NCI-H82 (cell line): ENCODE results near the gene SLC7A10.
"Not testable (repeated sequence)": the region's sequence is repeated elsewhere in the genome, so short reads cannot be mapped to it uniquely, and the experiment has no call there.

Source experiments
- DNase-seq: peaks from one replicate; lab custom pipeline; 2025; lab: John Stamatoyannopoulos, UW

SLC7A10 gene

DNA sequence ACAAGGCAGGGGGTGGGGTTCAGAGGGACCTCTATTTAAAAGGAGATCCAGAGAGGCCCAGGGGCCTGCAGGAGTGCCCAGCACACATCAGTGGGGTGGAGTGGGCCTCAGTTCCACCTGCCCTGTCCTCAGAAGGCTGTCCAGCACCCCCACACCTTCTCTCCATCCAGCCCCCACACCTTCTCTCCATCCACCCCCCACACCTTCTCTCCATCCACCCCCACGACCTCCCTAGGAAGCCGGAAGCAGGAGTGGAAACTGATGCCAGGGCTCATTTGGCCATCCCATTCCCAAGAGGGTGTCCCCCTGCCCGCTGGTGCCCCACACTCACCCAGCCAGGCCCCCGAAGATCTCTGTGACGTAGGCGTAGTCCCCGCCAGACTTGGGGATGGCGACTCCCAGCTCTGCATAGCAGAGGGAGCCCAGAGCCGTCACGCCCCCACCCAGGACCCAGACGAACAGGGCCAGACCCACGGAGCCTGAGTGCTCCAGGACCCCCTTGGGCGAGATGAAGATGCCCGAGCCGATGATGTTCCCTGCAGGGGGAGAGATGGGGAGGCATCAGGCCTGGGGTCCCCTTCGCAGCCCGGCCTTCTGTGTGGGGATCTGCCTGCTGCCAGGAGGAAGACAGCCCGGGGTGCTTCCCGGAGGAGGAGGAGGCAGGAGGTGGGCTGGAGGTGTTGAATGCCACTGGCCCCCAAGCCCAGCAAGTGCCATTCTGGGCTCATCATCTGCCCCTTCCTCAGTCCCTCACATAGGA is 10.0 kb downstream of the SLC7A10 start:
- DNase-seq: no peak

DNA sequence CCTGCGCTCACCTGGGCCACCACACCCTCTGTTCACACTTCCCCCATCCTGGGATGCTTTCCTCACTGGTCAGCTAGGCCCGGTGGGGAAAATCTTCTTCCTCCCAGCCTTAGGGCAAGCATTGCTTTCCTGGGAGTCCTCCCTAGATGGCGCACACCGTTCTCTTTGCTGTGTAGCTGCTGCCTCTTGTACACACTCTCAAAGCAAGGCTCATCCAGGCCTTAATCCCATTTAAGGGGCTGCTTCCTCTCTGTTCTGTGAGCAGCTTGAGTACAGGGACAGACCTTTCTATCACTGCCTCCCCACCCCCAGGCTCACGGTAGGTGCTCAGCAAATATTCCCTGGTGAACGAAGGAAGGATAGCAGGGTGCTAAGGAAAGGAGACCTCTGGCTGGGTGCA is 11.1 kb downstream of the SLC7A10 start:
- DNase-seq: peak; percentile 97

DNA sequence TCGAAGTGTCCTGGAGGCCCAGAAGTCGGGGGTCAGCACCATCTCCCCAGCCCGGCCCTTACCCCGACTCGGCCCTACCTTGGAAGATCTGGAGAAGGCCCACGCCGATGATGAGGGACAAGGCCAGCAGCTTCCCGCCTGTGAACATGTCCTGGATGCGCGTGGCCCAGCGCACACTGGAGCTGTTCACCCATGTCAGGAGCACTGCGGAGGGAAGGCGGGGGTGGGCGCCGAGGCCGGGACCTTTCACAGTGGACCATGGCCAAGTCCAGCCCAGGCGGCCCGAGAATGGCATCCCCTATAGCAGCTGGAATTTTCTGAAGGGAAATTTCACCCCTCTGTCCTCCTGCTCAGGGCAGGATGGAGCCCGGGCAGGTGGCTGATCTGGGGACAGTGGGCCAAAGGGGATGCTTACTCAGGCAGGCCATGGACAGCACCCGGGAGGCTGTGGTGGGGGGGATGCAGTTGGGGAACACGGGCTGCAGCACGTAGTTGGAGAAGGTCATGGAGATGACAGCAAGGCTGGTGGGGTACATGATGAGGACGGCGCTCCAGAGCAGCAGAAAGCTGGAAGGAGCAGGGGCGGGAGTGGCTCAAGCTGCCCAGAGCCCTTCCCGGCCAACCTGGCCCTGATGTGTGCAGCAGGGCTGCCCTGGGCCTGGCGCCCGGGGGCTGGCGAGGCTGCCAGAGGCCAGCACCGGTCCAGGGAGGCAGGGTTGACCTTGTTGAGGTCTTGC is 13.0 kb downstream of the SLC7A10 start:
- no peak for DNase-seq

DNA sequence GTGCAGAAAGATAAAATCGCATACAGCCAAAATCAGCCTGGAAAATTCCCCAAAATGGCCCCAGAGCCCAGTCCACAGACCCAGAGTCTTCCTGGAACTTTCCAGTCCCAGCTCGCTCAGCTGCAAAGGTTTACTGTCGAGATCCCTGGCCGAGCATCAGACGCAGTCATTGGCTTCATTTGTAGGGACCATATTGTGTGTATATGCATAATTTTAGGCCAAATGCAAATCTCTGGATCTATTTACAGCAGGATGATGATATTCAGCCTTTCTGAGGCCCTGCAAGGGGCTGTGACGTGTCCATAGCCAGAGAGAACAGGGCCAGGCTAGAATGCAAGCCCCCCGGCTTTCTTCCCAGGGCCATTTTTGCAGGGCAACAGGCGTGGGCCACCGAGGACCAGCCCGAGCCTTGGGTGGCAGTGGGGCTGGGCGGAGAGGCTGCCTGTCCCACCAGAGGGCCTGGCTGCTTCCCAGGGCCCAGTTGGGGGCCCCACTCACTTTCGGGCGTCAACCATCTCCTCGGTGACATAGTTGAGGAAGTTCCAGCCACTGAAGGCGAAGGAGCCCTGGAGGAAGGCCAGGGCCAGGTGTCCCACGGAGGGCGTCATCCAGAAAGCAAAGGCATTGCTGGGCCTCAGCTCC is 13.7 kb downstream of the SLC7A10 start:
- DNase-seq: no peak

DNA sequence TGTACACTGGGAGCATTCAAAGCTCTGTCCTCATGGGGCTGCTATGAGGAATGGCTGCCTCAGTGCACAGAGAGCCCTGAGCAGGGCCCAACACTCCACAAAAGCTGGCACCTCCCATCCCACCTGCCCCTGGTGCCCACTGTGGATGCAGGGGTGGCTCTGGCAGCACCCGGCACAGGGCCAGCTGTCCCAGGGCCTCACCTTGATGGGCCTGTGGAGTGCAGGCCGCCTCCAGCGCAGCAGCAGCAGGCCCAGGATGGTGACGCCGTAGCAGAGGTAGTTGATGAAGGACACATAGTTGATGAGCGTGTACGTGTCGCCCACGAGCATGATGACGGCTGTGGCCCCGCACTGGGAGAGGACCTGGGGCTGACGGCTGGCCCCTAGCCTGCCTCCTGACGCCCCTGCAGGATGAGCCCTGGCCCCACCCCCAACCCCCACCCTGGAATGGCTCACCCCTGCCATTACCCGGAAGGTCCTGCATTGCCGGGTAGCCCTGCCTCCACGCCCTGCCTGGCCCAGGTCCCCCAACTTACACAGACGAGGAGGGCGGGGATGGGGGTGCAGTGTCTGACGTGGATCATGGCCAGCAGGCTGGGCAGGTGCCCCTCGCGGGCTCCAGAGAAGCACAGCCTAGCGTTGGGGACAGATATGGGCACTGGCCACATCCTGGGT is 15.2 kb downstream of the SLC7A10 start:
- DNase-seq: no peak

DNA sequence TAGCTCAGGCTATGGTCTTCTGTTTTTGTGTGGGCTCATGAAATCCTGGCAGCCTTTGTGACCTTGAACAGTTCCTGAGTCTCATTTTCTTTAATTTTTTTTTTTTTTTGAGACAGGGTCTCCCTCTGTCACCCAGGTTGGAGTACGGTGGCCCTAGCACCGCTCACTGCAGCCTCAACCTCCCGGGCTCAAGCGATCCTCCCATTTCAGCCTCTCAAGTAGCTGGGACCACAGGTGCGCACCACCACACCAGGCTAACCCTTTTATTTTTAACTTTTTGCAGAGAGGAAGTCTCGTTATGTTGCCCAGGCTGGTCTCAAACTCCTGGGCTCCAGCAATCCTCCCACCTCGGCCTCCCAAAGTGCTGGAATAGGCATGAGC is 15.8 kb downstream of the SLC7A10 start:
- DNase-seq: not testable (repeated sequence)

DNA sequence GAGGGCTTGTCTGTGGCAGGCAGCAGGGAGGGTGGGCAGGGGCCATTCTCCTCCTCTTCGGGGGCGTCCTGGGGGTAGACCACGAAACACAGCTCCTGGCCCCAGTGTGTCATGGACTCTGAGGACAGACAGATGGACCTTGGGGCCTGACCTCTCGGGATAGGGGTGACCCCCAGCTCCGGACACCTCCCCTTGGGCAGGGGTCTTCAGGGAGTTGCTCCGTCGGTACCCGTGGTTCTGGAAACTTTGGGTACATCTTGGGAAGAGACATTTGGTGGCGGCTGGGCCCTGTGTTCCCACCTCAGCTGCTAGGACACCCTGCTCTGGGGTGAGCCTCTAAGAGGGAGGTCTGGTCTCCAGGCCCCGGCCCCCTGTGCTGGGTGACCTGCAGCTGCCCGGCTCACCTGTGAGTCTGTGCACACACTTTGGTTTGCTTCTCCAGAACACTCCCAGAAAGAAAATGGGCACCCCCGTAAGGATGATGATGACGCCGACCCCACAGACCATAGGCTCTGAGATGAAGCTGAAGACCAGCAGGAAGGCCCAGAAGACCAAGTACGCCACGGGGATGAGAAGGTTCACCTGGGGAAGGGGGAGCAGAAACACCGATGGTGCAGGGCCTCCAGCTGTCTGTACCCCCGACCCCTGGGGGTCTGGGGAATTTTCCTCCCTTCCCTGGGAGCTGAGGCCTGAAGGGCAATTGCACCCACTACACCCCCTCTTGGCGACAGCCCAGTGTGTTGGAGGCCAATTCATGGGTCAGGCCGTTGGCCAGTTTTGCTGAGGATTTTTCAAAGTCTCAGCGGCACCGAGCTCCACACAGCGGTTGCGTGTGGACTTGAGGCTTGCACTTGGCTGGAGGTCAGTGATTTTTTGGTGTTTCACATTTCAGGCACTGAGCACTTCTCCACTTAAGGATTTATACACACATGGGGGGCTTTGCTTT is 16.5 kb downstream of the SLC7A10 start:
- DNase-seq: no peak

DNA sequence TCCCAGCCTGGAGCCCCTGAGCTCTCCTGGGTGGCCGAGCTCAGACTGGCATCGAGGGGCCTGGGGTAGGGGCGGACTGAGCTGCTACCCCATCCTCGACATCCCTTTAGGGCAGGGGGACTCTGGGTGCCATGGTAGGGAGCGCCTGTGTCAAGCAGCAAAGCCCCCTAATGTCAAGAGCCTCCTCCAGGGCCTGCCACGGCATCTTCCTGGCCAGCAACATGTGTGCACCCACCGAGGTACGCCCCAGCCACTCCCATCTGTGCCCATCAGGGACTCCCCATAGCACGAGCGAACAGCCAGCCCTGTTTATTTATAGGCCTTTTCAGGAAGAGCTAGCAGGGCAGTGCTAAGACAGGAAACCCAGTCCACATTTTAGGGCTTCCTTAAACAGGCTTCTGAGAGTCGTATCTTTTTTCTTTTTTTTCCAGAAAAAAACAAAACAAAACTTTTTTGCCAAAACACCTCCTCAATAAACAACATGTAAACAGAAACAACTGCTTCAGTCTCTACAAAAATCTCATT is 17.2 kb downstream of the SLC7A10 start:
- DNase-seq: no peak

DNA sequence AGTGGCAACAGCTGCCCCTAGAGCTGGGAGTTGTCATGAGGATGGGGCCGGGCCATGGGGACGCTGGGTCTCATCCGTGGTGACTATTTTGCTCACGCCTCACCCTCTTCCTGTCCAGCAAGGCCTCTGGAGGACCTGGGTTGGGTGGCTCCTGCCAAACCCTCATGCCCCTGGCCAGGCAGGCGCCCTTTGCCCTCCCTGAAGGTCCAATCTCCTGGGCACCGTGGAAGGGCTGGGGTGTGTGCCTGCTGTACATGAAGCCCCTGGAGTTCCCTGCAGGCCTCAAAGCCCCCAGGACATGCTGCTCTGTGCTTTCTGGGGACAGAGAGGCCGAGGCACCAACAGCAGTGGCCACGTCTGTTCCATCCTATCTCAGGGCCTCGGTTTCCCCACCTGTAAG is 17.7 kb downstream of the SLC7A10 start:
- DNase-seq: no peak

DNA sequence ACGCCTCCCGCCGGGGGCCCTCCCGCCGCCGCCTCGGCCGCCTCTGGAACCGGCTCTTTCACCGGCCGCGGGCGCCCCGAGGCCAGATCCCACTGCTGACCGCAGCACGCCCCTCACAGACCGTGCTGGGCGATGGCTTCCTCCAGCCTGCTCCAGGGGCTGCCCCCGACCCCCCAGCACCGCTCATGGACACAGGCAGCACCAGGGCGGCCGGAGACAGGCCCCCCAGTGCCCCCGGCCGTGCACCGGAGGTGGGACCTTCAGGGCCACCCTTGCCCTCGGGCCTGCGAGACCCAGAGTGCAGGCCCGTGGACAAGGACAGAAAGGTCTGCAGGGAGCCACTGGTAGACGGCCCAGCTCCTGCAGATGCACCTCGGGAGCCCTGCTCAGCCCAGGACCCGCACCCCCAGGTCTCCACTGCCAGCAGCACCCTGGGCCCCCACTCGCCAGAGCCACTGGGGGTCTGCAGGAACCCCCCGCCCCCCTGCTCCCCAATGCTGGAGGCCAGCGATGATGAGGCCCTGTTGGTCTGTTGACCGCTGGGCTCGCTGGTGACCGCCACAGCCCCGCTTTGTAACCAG is 18.5 kb downstream of the SLC7A10 start:
- DNase-seq: no peak

DNA sequence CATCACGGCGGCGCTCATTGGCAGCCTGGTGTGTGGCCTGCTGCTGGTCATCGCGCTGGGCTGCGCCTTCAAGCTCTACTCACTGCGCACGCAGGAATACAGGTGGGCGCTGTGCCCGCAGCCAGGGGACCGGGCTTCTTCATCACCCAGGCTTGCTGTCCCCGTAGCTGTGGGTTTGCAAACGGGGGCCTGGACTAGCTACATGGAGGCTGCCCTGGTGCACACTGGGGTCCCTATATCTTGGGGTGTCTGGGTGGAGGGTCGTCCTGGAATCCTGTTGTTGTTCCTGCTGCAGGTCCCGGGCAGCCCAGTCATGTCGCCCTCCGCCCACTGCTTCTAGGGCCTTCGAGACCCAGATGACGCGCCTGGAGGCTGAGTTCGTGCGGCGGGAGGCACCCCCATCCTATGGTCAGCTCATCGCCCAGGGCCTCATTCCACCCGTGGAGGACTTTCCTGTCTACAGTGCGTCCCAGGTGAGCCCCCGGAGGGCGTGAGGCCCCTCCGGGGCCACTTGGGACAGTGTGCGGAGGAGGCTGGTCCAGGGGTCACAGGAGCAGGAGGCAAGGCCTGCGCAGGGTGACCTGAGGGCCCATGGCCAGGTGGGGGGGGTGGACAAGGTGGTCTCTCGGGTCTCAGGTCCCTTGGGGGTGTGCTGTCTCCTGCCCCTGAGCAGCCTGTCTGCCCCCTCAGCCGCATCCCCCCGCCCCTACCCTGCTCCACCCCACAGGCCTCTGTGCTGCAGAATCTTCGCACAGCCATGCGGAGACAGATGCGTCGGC is 19.2 kb downstream of the SLC7A10 start:
- no peak for DNase-seq

DNA sequence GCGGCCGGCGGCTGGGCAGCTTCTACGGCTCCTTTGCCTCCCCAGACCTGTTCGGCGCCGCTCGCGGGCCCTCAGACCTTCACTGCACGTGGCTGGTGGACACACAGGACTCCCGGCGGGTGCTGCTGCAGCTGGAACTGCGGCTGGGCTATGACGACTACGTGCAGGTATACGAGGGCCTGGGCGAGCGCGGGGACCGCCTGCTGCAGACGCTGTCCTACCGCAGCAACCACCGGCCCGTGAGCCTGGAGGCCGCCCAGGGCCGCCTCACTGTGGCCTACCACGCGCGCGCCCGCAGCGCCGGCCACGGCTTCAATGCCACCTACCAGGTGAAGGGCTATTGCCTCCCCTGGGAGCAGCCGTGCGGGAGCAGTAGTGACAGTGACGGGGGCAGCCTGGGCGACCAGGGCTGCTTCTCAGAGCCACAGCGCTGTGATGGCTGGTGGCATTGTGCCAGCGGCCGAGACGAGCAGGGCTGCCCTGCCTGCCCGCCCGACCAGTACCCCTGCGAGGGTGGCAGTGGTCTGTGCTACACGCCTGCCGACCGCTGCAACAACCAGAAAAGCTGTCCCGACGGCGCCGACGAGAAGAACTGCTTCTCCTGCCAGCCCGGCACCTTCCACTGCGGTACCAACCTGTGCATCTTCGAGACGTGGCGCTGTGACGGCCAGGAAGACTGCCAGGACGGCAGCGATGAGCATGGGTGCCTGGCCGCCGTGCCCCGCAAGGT is 20.0 kb downstream of the SLC7A10 start:
- DNase-seq: no peak

DNA sequence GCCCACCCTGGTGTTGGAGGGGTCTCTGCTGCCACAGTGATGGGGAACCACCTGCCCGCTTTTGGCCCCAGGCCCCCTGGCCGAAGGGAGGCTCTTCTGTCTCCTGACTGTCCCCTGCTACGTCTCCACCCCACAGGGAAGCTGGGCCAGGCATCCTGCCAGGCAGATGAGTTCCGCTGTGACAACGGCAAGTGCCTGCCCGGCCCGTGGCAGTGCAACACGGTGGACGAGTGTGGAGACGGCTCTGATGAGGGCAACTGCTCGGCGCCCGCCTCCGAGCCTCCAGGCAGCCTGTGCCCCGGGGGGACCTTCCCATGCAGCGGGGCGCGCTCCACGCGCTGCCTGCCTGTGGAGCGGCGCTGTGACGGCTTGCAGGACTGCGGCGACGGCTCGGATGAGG is 20.5 kb downstream of the SLC7A10 start:
- no peak for DNase-seq

DNA sequence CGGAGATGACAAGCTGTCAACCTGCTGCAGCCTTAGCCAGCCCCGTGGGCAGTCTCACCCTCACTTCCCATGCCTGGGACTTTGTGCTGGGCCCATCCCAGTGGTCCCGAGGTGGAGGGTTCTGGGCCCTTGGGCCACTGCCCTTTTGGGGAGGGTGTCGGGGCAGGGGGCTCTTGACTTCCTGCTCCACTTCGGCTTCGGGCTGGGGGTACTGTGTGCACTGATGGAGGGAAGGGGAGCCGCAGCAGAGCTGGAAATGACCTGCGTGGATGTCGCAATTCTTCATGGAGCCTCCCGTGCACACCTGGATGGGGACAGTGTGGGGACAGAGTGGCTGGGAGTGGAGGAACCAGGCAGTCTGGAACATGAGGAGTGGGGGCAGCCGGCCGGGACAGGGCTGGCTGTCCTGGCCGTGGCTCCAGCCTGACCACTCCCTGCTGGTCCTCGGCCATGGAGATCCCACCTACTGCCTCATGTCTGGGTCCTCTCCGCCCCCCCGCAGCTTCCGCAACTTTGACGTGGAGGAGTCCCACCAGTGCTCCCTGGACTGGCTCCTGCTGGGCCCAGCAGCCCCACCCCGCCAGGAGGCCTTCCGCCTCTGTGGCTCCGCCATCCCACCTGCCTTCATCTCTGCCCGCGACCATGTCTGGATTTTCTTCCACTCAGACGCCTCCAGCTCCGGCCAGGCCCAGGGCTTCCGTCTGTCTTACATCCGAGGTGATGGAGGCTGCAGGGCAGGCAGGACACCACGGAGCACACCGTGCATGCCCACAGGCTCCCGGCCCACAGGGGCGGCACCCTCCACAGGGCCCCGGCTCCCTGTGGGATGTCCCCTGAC is 21.3 kb downstream of the SLC7A10 start:
- no peak for DNase-seq

DNA sequence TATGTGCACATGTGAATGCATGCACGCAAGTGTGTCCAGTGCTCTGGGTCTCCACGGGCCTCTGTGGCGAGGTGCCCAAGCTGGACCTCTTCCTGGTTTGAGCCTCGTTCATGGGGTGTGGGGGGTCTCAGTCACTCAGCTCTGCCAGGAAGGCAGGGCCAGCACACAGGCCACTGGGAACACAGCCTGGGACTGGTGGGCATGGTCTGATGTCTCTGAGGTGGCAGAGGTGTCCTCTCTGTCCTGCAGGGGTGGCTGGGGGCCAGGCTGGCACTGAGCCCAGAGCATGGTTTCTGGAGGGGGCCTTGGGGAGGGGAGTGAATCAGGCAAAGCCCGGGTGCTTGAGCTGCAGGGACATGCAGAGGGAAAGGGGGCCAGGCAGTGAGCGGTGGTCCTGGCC is 22.1 kb downstream of the SLC7A10 start:
- no peak for DNase-seq

DNA sequence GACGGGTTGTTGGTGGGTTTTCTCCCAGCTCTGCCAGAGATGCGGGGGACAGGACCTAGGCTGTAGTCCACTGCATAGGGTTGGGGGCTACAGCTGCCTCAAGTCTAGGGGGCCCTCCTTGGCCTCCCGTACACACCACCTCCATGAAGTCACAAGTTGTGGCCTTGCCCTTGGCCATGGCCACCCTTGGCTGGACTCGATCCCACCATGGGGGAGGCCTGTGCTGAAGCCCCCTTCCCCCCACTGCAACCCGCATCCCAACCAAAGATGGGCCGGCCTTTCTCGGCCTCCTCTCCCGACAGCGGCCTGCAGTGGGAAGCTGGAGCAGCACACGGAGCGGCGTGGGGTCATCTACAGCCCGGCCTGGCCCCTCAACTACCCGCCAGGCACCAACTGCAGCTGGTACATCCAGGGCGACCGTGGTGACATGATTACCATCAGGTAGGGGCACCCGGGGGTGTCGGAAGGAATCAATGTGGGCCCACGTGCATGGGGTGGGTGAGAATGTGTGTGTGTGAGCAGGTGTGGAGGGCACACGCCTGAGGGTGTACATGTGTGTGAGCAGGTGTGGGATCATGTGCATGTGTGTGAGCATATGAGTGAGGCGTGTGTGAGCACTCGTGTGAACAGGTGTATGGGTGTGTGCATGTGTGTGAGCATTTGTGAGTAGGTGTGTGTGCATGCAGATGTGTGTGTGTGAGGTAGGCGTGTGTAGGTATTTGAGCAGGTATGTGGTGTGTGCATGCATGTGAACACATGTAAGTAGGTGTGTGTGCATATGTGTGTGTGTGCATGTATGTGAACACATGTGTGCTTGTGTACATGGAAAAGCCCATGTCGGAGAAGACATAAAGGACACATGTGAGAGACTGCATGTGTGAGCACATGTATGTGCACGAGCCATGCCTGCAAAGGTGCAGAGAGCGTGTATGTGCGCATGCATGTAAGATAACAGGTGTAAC is 22.8 kb downstream of the SLC7A10 start:
- no peak for DNase-seq

DNA sequence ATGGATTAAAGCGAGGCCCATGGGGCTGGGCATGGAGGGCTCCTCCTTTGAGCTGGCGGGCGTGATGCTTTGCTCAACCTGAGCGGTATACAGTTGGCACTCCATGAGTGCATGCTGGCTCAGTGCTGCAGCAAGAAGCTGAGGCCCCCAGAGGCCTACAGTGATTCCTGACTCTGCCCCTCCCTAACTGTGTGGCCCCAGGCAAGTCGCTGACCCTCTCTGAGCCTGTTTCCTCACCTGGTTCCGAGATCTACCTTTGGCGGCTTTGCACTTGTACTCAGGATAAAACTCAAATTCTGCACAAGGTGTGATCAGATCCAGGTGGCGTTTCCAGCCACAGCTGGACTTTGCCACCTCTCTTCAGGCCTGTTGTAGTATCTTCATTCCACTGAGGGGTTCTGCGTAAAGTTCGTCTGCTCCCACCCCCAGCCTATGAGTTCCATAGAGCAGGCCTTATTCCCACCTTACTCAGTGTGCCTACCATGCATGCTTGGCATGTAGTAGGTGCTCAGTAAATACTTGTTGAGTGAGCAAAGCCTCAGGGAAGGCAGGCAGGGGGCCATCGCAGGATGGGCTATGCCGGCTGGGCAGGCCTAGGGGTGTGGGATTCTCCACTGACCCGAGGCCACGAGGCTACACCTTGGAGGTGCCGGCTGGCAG is 23.6 kb downstream of the SLC7A10 start:
- no peak for DNase-seq
